Measurements from ENCODE around the gene TEX14.

TEX14 gene, protein sequence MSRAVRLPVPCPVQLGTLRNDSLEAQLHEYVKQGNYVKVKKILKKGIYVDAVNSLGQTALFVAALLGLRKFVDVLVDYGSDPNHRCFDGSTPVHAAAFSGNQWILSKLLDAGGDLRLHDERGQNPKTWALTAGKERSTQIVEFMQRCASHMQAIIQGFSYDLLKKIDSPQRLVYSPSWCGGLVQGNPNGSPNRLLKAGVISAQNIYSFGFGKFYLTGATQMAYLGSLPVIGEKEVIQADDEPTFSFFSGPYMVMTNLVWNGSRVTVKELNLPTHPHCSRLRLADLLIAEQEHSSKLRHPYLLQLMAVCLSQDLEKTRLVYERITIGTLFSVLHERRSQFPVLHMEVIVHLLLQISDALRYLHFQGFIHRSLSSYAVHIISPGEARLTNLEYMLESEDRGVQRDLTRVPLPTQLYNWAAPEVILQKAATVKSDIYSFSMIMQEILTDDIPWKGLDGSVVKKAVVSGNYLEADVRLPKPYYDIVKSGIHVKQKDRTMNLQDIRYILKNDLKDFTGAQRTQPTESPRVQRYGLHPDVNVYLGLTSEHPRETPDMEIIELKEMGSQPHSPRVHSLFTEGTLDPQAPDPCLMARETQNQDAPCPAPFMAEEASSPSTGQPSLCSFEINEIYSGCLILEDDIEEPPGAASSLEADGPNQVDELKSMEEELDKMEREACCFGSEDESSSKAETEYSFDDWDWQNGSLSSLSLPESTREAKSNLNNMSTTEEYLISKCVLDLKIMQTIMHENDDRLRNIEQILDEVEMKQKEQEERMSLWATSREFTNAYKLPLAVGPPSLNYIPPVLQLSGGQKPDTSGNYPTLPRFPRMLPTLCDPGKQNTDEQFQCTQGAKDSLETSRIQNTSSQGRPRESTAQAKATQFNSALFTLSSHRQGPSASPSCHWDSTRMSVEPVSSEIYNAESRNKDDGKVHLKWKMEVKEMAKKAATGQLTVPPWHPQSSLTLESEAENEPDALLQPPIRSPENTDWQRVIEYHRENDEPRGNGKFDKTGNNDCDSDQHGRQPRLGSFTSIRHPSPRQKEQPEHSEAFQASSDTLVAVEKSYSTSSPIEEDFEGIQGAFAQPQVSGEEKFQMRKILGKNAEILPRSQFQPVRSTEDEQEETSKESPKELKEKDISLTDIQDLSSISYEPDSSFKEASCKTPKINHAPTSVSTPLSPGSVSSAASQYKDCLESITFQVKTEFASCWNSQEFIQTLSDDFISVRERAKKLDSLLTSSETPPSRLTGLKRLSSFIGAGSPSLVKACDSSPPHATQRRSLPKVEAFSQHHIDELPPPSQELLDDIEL (N-terminal part only)

DNA sequence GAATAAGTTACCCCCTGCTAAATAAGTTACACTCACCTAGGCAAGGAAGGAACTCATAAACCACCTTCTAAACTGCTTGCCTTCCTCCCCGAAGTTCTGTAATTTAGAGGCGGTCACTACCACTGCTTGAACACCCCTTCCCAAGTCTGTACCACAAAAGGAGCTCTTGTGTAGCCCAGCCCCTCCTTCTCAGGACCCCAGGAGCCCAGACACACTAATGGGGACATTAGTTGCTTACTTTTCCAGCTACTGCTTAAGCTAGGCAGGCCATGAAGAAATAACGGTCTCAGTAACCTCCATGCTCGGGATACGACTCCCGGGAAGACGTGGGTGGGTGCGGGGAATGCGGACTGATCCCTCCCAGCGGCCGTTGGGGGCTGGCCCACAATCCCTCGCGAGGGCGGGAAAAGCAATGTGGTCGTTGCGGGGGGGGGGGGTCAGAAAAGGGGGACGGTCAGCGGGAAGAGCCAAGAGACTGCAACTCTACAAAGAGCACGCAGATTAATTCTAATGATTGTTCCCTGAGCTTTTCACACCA lies at the start of gene TEX14:
Gene TEX14, minus strand, starts transcription at position 345 of the 538 bp plus-strand sequence. CDS start 40,044 bp downstream, outside the sequence.
- DNase-seq: no peak

DNA sequence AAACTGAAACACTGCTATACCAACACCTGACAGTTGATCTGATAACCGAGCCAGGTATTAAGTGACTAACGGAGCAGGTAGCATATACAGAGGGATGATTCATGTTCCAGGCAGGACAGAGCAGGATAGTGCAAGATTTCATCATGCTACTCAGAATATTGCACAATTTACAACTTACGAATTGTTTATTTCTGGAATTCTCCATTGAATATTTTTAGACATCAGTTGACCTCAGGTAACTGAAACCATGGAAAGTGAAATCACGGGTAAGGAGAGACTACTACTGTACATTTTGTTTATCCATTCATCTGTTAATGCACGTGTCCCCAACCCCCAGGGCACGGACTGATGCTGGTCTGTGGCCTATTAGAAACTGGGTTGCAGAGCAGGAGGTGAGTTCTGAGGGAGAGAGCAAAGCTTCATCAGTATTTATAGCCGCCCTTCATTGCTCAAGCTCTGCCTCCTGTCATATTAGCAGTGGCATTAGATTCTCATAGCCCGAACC lies 49.3 kb upstream of the TEX14 start:
- no peak for DNase-seq

DNA sequence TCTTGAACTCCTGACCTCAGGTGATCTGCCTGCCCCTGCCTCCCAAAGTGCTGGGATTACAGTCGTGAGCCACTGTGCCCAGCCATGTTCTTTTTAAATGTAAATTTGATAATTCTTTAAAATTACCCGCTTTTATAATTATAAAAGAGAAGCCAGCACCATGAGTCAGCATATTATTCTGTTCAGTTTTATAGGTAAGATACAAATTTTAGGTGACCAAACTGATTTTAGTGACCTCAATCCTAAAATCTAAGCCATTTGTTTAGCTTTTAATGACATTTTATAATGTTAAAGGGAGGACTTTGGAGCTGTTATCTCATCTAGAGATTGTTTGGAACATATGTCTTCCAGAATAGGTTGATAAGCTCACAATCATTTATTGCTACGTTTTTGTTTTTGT lies 43.0 kb upstream of the TEX14 start:
- no peak for DNase-seq

DNA sequence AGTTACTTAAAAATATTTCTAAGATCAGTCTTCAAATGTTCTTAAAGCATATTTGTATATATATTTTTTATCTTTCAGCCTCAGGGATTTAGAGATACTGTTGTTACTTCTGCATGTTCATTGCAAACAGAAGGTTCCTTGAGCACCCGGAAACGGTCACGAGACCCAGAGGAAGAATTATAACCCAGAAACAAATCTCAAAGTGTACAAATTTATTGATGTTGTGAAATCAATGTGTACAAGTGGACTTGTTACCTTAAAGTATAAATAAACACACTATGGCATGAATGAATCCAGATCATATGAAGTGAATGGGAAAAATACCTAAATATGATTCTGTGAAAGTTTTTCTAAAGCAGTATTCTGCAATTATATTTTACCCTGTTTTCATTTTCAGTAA lies 42.2 kb upstream of the TEX14 start:
- no peak for DNase-seq

DNA sequence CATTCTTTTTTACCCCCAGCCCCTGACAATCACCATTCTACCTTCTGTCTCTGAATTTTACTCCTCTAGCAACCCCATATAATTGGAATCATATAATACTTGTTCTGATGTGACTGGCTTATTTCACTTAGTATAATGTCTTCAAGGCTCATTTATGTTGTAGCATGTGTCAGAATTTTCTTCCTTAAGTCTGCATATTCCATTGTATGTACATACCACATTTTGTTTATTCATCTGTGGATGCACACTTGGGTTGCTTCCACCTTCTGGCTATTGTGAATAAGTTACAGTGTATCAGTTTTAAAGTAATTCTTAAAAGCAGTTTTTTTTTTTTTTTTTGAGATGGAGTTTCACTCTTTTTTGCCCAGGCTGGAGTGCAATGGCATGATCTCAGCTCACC lies 39.1 kb upstream of the TEX14 start:
- DNase-seq: no peak

DNA sequence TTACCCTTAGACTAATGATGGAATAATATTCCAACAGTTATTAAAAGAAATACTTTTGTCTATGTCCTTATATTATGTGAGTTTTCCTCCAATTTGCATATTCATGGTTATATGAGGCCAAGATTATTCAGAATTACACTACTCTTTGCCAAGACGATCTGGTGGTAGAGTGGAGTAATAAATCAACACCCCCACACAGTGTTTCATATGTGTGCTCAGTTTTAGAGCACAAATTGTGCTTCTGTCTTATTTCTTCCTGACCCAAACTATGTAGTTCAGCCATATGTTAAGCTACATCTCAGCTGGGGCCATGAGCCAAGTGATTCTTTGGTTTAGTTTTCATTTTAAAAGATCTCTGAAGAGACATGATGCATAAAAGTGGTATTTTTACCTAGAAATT lies 37.0 kb upstream of the TEX14 start:
- no peak for DNase-seq

DNA sequence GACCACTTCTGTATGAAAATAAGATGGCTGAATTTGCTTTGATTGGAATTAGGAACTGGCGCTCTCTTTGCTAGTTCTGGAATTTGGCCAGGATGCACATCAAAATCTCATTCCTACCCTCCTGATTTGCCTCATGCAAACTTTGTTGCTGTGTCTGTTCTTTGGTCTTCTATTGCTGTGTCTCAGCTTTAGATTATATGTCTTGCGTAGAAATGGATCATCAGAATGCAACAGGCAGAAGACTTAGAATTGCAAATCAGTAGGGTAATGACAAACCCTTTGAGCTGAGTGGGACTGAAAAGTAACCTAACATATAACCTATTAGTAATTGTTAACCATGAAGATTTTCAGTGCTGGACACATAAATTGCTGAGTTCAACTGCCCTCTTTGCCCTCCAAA lies 30.9 kb upstream of the TEX14 start:
- no peak for DNase-seq

DNA sequence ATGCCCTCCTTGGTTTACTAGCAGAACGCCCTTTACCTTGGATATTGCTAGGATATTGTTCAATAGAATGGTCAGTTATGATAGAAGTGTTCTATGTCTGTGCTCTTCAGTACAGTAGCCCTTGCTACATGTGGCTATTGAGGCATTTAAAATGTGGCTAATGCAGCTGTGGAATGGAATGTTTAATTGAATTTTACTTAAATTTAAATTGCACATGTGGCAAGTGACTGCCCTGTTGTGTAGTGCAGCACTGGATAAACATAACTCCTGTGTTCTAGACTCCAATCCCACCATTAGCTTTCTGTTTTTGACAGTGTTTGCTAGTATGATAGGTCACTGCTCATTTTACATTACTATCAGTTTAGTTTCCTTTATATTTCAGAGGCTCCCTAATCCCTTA lies 30.4 kb upstream of the TEX14 start:
- no peak for DNase-seq

DNA sequence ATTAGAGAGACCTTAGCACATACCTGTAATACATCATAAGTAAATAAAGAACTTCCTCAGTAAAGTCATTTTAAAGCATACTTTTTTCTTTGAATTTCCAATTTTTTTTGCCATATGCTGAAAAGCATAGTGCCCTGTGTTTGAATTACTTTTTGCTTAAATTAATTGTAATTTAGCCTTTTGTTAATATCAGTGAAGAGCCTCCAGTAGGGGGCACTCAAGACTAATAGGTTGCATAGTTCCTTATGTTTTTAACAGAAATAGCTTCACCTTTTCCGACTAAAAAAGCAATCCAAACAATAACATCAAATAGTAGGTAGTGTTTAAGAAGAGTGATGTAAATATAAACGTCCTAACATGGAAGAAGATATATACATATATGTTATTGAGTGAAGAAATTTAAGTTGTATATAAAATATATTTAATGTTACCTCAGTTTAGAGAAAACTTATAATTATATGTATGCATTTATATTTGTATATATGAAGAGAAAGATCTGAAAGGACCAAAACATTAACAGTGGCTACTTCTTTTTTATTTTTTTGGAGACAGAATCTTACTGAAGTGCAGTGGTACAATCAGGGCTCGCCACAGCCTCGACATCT lies 19.2 kb upstream of the TEX14 start:
- DNase-seq: peak; percentile 68 to 71

DNA sequence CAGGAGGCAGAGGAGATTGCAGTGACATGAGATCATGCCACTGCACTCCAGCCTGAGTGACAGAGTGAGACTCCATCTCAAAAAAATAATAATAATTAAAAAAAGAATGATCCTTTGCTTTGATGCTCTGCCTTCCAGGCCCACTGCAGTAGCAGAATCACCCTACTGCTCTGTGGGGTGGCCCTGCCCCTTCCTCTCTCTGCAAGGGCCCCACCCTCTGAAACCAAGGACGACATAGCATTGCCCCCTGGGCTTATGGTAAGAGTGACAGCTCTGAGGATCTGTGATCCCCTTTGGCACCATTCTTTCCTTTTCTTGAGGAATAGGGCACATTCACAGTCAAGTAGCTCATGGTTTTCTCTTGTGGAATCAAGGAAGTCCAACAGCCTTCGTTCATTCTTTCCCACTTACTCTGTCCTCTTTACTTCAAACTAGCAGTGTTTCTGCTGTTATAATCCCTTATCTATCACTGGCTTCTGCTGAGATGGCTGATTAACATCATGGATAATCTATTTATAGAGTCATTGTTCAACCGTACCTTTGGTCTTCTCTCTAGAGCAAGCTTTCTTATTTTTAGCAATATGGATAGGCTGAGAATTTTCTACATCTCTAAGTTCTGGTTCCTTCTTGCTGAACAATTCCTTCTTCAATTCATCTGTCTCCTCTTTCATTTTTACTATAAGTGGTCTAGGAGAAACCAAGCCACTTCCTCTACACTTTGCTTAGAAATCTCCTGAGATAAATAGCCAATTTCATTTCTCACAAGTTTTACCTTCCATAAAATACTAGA lies 14.7 kb upstream of the TEX14 start:
- DNase-seq: no peak

DNA sequence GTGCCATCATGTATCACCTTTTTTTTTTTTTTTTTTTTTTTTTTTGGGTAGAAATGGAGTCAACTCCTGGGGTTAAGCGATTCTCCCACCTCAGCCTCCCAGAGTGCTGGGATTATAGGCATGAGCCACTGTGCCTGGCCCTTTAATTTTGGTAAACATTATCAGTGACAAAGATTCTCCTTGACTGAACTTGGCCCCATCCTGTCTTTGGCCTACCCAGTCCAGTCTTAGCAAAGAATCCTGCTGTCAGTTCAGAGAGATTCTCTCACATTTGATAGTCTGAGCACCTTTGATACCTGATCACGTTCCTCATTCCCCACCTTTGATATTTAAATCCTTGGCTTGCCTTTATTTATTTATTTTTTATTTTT lies 12.1 kb upstream of the TEX14 start:
- no peak for DNase-seq

DNA sequence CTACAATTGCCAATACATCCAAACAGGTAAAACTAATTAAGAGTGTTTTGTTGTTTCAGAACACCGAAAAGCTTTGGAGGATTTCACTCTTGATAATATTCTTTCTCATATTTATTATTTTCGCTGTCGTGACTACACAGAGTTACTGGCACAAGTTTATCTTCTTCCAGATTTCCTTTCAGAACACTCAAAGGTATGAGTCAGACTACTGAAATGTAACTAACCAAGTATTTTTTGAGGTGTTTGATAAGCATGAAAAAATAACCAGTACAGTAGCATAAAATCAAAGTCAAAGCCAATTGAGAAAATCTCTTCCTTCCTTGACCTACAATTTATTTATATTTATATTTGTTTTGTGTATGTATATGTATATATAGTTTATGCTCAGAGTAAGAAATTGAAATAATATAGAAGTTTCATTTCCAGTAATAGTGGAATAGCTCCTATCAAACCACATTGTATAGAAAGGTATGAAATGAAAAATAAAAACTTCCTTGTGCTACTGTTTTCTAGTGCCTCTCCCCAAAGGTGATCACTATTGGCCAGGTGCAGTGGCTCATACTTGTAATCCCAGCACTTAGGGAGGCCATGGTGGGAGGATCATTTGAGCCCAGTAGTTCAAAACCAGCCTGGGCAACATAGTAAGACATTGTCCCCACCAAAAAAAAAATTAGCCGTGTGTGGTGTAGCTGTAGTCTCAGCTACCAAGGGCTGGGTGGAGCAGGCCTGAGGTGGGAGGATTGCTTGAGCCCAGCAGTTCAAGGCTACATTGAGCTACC lies 11.5 kb upstream of the TEX14 start:
- no peak for DNase-seq

DNA sequence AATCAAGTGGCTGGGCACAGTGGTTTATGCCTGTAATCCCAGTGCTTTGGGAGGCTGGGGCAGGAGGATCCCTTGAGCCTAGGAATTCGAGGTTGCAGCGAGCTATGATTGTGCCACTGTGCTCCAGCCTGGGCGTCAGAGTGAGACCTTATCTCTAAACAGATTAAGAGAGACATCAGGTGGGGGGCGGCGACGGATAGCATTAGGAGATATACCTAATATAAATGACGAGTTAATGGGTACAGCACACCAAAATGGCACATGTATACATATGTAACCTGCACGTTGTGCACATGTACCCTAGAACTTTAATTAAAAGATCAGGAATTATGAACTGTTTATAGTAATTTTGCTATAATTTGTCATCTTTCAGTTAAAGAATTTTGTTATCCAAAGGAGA lies 10.9 kb upstream of the TEX14 start:
- no peak for DNase-seq

DNA sequence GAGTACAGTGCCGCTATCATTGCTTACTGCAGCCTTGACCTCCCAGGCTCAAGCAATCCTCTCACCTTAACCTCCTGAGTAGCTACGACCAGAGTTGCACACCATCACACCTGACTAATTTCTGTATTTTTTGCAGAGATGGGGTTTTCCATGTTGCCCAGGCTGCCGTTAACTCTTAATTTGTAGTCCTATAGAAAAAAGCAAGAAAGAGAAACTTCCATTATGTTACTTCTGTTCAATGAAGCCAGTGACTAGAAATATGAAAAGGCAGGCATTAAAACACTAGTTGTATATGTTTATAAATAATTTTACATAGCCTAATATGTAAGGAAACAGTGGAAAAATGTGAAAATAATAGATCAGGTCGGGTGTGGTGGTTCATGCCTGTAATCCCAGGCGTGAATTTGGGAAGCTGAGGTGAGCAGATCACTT lies 10.2 kb upstream of the TEX14 start:
- no peak for DNase-seq

DNA sequence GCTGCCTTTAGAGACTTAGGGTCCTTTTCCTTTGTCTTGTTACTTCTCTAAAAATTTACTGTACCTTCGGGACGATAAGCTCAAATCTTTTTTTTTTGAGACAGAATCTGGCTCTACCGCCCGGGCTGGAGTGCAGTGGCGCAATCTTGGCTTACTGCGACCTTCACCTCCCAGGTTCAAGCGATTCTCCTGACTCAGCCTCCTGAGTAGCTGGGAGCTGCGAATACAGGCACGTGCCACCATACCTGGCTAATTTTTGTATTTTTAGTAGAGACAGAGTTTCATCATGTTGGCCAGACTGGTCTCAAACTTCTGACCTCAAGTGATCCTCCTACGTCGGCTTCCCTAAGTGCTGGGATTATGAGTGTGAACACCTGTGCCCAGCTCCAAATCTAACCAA lies 7.9 kb upstream of the TEX14 start:
- DNase-seq: no peak

DNA sequence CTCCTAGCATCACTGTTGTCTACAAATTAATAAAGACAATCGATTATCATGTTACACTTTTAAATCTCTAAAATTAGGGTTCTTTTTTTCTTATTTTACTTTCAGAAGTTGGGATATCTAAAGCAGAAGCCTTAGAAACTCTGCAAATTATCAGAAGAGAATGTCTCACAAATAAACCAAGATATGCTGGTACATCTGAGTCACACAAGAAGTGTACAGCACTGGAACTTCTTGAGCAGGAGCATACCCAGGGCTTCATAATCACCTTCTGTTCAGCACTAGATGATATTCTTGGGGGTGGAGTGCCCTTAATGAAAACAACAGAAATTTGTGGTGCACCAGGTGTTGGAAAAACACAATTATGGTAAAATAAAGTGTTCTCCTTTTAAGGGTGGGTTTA lies 3.0 kb upstream of the TEX14 start:
- DNase-seq: no peak

DNA sequence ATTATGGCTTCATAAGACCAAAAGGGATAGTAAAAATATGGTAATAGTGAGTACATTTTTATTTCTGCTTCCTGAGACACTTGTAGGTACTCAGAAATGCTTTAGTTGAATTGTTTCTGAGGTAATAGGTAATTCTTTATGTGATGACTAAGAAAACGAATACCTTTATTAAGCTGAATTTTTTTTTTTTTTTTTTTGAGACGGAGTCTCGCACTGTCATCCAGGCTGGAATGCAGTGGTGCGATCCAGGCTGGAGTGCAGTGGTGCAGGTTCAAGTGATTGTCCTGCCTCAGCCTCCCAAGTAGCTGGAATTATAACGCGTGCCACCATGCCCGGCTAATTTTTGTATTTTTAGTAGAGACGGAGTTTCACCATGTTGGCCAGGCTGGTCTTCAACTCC lies 2.5 kb upstream of the TEX14 start:
- DNase-seq: no peak

DNA sequence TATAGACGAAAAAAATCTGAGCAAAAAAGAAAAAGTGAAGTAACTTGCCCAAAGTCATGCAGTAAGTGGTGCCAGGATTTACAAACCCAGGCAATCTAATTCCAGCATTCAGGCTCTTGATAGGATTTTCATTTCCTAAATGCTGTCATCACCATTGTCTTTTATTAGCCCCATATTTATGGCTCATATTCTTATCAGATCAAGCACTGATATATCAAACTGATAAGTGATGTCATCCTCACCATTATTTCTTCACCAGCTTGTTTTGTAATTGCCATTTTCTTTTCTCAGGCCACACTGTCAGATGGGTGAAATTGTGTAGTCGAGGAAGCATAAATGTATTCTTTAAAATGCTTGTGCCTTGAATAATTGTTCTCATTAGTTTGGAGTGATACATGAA lies 1.9 kb upstream of the TEX14 start:
- no peak for DNase-seq

DNA sequence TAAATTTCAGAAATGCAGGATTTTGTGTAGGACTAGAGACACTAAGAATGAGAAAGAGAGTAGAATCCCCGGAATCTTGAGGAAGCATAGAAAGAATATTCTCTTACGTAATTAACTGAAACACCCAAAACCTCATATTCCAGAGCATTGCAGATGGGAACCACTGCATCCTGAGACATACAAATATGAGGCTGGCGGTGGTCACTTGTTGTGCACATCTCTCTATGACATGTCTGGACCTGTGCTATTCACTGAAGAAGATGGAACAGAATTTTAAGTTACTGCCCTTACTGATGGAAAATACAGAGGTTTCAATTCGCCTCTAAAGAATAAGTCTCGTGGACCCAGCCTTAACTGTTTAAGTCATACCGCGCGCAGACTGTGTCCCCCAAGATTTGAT lies 1.4 kb upstream of the TEX14 start:
- peak in 1 of 2 experiments; percentile 9 for DNase-seq

DNA sequence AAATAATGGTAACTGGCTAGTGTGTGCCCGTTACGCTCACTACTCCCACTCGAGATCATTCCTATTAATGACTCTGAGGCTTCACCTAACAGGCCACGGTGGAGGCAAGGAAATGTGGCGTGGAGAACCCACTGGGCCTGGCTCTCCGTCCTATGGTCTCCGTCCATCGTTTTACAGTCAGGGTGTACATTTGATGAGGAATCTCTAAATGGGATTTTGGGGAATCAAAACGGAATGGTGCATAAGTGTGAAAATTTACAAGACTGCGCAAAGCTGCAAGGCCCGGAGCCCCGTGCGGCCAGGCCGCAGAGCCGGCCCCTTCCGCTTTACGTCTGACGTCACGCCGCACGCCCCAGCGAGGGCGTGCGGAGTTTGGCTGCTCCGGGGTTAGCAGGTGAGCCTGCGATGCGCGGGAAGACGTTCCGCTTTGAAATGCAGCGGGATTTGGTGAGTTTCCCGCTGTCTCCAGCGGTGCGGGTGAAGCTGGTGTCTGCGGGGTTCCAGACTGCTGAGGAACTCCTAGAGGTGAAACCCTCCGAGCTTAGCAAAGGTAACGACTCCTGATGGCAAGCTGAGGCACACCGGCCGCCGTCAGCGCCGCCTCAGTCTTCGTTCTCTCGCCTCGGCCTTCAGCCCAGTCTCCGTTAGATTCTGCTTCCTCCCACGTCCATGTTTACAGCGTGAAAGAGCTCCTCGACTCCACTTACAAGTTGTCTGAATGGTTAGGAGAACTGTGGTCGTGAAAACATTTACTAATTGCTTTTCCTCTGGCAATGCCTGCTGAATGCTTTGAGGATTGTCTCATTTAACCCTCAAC lies 602 bp upstream of the TEX14 start, which contains the start of gene RAD51C:
Gene RAD51C, plus strand, starts transcription at position 364 of the 817 bp plus-strand sequence. Its CDS starts 42 bp downstream, at position 406.
- DNase-seq: peak; percentile 89 to 94
